ENCODE measurements around the gene FBXO2. TPM values are rescaled to one million over a fixed set of nuclear protein-coding genes. Genes with fewer than 3 reads are reported as not detected.

Gene FBXO2
- total and polyA plus RNA-seq, 9 of the 15 experiments (the other 6 are each of a cell fraction or from before 2014, with no cell fraction given), result 0.04 to 1.9 (median 0.27) TPM

DNA sequence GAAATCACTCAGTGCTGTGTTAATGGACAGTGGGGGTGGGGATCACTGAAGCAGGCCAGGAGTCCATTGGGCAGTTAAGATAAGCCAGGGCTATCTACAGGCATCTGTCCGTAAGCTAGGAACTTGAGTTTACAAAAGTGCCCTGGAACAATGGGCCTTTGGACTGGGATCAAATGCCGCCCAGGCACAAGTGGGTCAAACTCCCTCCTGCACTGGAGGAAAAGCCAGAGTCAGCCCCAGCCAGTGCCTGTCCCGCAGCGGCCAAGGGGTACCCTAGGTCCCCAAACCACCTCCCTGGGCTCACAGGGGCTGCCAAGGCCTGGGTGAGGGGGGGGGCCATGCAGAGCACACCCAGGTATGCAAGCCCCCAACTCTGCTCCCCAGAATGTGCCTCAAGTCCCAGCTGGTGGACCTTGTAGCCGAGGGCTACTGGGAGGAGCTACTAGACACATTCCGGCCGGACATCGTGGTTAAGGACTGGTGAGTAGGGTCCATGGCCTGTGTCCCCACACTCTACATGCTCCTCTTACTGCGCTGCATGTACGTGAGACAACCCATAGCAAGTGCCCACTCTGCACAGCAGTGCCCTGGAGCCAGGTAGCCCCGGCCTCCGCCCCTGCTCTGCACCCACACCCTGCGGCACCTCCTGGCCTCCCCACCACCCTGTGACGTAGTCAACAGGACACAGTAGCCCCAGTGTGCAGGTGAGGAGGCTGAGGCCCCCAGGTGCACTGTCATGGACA is 17.5 kb upstream of the FBXO2 start (continued):
- TF ChIP-seq, protein P1, sequence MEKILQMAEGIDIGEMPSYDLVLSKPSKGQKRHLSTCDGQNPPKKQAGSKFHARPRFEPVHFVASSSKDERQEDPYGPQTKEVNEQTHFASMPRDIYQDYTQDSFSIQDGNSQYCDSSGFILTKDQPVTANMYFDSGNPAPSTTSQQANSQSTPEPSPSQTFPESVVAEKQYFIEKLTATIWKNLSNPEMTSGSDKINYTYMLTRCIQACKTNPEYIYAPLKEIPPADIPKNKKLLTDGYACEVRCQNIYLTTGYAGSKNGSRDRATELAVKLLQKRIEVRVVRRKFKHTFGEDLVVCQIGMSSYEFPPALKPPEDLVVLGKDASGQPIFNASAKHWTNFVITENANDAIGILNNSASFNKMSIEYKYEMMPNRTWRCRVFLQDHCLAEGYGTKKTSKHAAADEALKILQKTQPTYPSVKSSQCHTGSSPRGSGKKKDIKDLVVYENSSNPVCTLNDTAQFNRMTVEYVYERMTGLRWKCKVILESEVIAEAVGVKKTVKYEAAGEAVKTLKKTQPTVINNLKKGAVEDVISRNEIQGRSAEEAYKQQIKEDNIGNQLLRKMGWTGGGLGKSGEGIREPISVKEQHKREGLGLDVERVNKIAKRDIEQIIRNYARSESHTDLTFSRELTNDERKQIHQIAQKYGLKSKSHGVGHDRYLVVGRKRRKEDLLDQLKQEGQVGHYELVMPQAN (IDR thresholded peaks at IDR 0.05; ENCODE audit: borderline replicate concordance), result no peak
- TF ChIP-seq ZNF830 (CRISPR knock-in tag; IDR thresholded peaks at IDR 0.05) (no peak), SMARCA4 (IDR thresholded peaks at IDR 0.05) (peak; percentile 90), MED1 (CRISPR knock-in tag; IDR thresholded peaks at IDR 0.05; ENCODE audit: borderline replicate concordance) (no peak), REST (IDR thresholded peaks at IDR 0.05; ENCODE audit: borderline replicate concordance) (no peak; the same call in 1 of the 2 replicates), REST (CRISPR knock-in tag; IDR thresholded peaks at IDR 0.05; ENCODE audit: low read depth) (peak; percentile 62; the same call in 1 of the 2 replicates), ZNF408 (CRISPR knock-in tag; IDR thresholded peaks at IDR 0.05; ENCODE audit: low read depth) (no peak), RB1 (IDR thresholded peaks at IDR 0.05; ENCODE audit: low read depth) (no peak; the same call in 1 of the 2 replicates), MXI1 (IDR thresholded peaks at IDR 0.05; ENCODE audit: low read depth, low read length) (no peak), GTF3C2 (IDR thresholded peaks at IDR 0.05; ENCODE audit: borderline replicate concordance, extremely low read depth, insufficient read length) (no peak), BRF1 (IDR thresholded peaks at IDR 0.05; ENCODE audit: borderline replicate concordance, extremely low read depth, insufficient read length) (no peak), ETV6 (IDR thresholded peaks at IDR 0.05; ENCODE audit: borderline replicate concordance in 1 of 2, low read depth in 2 of 2, low read length in 1 of 2) (0 out of 4 replicates have a peak, but pooled peaks of 1 of the 2 experiments have one; percentile 38), ETV6 (CRISPR knock-in tag; IDR thresholded peaks at IDR 0.05; ENCODE audit: borderline replicate concordance) (no peak)

Measured in K562 (cell line).